A673 (cell line): ENCODE data around the gene MTG2. TPM values are rescaled to one million over a fixed set of nuclear protein-coding genes. Genes with fewer than 3 reads are reported as not detected.

Experiments
- BruUV-seq: library from RNA; stranded (reverse); fragments of 400-500 nt; replicated peaks from 2 replicates; lab custom pipeline; 2021; lab: Mats Ljungman, UMichigan
- CTCF ChIA-PET: fragments of 300-600 bp; sonication (Branson Sonifier 250); formaldehyde crosslinking; loops from one replicate; lab custom pipeline; 2022; ENCODE audit warnings: antibody characterized with exemption; lab: Charles Lee
- POLR2A ChIA-PET: fragments of 300-600 bp; sonication (Branson Sonifier 250); formaldehyde crosslinking; loops from one replicate; lab custom pipeline; 2022; ENCODE audit warnings: antibody characterized with exemption; ENCODE audit not compliant: low non-redundant PET; lab: Charles Lee
- DNase-seq: peaks from one replicate; pipeline ENCODE4 v3.0.0-alpha.2; 2015; ENCODE audit warnings: low spot score
- H3K27ac ChIP-seq: fragments of 200-600 bp; sonication (generic); 2 replicates; pipeline ENCODE4 v1.5.1; 2016; ENCODE audit warnings: mixed run types, low read depth, mild to moderate bottlenecking, mixed read lengths, antibody characterized with exemption, low read length; ENCODE audit not compliant: poor library complexity, severe bottlenecking
- H3K27me3 ChIP-seq: fragments of 200-600 bp; sonication (generic); replicated peaks from 2 replicates; pipeline ENCODE4 v1.6.1; 2017; ENCODE audit warnings: mixed run types, low read depth, mild to moderate bottlenecking, mixed read lengths, antibody characterized with exemption, low read length; ENCODE audit not compliant: insufficient read depth, poor library complexity
- H3K36me3 ChIP-seq: fragments of 200-600 bp; sonication (generic); 2 replicates; pipeline ENCODE4 v1.6.1; 2016; ENCODE audit warnings: mixed run types, mild to moderate bottlenecking, mixed read lengths, antibody characterized with exemption, low read length; ENCODE audit not compliant: insufficient read depth, poor library complexity, severe bottlenecking
- H3K4me1 ChIP-seq: fragments of 200-600 bp; sonication (generic); 2 replicates; pipeline ENCODE4 v1.6.1; 2017; ENCODE audit warnings: mixed run types, mild to moderate bottlenecking, mixed read lengths, antibody characterized with exemption, low read length; ENCODE audit not compliant: insufficient read depth, poor library complexity, severe bottlenecking
- H3K4me3 ChIP-seq: fragments of 200-600 bp; sonication (generic); 2 replicates; pipeline ENCODE4 v1.5.1; 2016; ENCODE audit warnings: low read depth, mixed run types, mild to moderate bottlenecking, mixed read lengths, low read length; ENCODE audit not compliant: poor library complexity, severe bottlenecking
- H3K9me3 ChIP-seq: fragments of 200-600 bp; sonication (generic); 2 replicates; pipeline ENCODE4 v1.6.1; 2016; ENCODE audit warnings: mixed run types, low read depth, mild to moderate bottlenecking, mixed read lengths, antibody characterized with exemption, low read length; ENCODE audit not compliant: poor library complexity, severe bottlenecking
- EZH2 ChIP-seq: fragments of 200-600 bp; sonication (generic); IDR thresholded peaks from 2 replicates; pipeline ENCODE4 v1.6.1; 2017; ENCODE audit warnings: borderline replicate concordance, low read depth, mild to moderate bottlenecking, mixed read lengths, antibody characterized with exemption, low read length; ENCODE audit not compliant: poor library complexity, severe bottlenecking
- intact Hi-C: fragments of 100-400 bp; cut with micrococcal nuclease; formaldehyde crosslinking; loops from one replicate; pipeline ENCODE4 v1.10.0; 2022; ENCODE audit not compliant: unreplicated experiment
- total RNA-seq: library from RNA; stranded (reverse); gene quantifications from 2 replicates; pipeline ENCODE4 v1.2.3, GENCODE V29; 2021
- TF ChIP-seq, protein P1 (sequence below): fragments of 300-800, 200-600 bp; sonication (generic); conservative IDR thresholded peaks from 2 replicates; pipeline ENCODE4 v1.5.1; 2017; ENCODE audit warnings: low read depth, mild to moderate bottlenecking, antibody characterized with exemption, low read length, moderate library complexity, mixed read lengths

The MTG2 gene
- total RNA-seq, 1 experiment from 2014 or later: 40.9 TPM

- TF ChIP-seq EZH2: no peak
- TF ChIP-seq, protein P1, sequence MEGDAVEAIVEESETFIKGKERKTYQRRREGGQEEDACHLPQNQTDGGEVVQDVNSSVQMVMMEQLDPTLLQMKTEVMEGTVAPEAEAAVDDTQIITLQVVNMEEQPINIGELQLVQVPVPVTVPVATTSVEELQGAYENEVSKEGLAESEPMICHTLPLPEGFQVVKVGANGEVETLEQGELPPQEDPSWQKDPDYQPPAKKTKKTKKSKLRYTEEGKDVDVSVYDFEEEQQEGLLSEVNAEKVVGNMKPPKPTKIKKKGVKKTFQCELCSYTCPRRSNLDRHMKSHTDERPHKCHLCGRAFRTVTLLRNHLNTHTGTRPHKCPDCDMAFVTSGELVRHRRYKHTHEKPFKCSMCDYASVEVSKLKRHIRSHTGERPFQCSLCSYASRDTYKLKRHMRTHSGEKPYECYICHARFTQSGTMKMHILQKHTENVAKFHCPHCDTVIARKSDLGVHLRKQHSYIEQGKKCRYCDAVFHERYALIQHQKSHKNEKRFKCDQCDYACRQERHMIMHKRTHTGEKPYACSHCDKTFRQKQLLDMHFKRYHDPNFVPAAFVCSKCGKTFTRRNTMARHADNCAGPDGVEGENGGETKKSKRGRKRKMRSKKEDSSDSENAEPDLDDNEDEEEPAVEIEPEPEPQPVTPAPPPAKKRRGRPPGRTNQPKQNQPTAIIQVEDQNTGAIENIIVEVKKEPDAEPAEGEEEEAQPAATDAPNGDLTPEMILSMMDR: peak; percentile 74
Observed at GRCh38 chr20:62156592-62157386, 26.0 kb upstream of the MTG2 start.

GRCh38 chr20:62157387-62158087, 25.3 kb upstream of the MTG2 start:
- CTCF ChIA-PET: no interaction called here
- H3K9me3 ChIP-seq: no peaks in the 10 kb centered on the region
- POLR2A ChIA-PET: no interaction called here
- H3K4me3 ChIP-seq: no peak overlapping the region
- H3K27ac ChIP-seq: no peak overlapping the region
- TF ChIP-seq EZH2: no peak
- TF ChIP-seq, protein P1: no peak
- H3K4me1 ChIP-seq: no peaks in the 10 kb centered on the region
- intact Hi-C loops: no loop called here
- DNase-seq: no peak
- no peaks in the 10 kb centered on the region for H3K27me3 ChIP-seq
- BruUV-seq: no TSS peak
- H3K36me3 ChIP-seq: peaks cover 23% of the 10 kb centered on the region

More at GRCh38 chr20:62156592-62157386, 26.0 kb upstream of the MTG2 start:
- no peak overlapping the region for H3K4me3 ChIP-seq
- no peaks in the 10 kb centered on the region for H3K4me1 ChIP-seq
- no TSS peak for BruUV-seq
- peak overlapping the region; percentile 50 for H3K27ac ChIP-seq
- ChIA-PET CTCF (interaction anchor here (0.6 to 1.0 kb wide), 2 partner anchors 135 to 146 kb away, joined by 3 to 5 read pairs; no protein-coding TSS in a partner anchor), POLR2A (no interaction called here)
- no peaks in the 10 kb centered on the region for H3K27me3 ChIP-seq
- peak; percentile 77 for DNase-seq
- peaks cover 20% of the 10 kb centered on the region for H3K36me3 ChIP-seq
- intact Hi-C loops: no loop called here
- H3K9me3 ChIP-seq: no peaks in the 10 kb centered on the region

GRCh38 chr20:62158088-62158400, 24.8 kb upstream of the MTG2 start:
- no TSS peak for BruUV-seq
- DNase-seq: no peak
- no peaks in the 10 kb centered on the region for H3K4me1 ChIP-seq
- ChIA-PET POLR2A (no interaction called here), CTCF (no interaction called here)
- peaks cover 23% of the 10 kb centered on the region for H3K36me3 ChIP-seq
- H3K27me3 ChIP-seq: no peaks in the 10 kb centered on the region
- H3K9me3 ChIP-seq: no peaks in the 10 kb centered on the region
- no peak overlapping the region for H3K4me3 ChIP-seq
- no peak overlapping the region for H3K27ac ChIP-seq
- TF ChIP-seq, protein P1: no peak
- TF ChIP-seq EZH2: no peak
- intact Hi-C loops: no loop called here
